Neural crest cell (in vitro differentiated cells): ENCODE data around the gene SAMD3. TPM values are rescaled to one million over a fixed set of nuclear protein-coding genes. Genes with fewer than 3 reads are reported as not detected.
"Not testable (repeated sequence)": the region's sequence is repeated elsewhere in the genome, so short reads cannot be mapped to it uniquely, and the experiment has no call there.

Source experiments
- DNase-seq: peaks from one replicate; pipeline ENCODE4 v3.0.0; 2021; ENCODE audit warnings: low read depth, mixed read lengths, low spot score
- H3K27ac Mint-ChIP-seq: one replicate; pipeline ENCODE4 v1.8.0; 2021; ENCODE audit warnings: mild to moderate bottlenecking, mixed read lengths; ENCODE audit not compliant: unreplicated experiment
- H3K27me3 Mint-ChIP-seq: 2 replicates; pipeline ENCODE4 v1.8.0; 2021; ENCODE audit warnings: low read depth, mild to moderate bottlenecking, mixed read lengths
- H3K36me3 Mint-ChIP-seq: 2 replicates; pipeline ENCODE4 v1.8.0; 2021; ENCODE audit warnings: low read depth, mild to moderate bottlenecking, mixed read lengths
- H3K4me1 Mint-ChIP-seq: 2 replicates; pipeline ENCODE4 v1.8.0; 2021; ENCODE audit warnings: mixed read lengths
- H3K4me3 Mint-ChIP-seq: one replicate; pipeline ENCODE4 v1.8.0; 2021; ENCODE audit warnings: mild to moderate bottlenecking, mixed read lengths
- H3K9me3 Mint-ChIP-seq: 2 replicates; pipeline ENCODE4 v1.8.0; 2021; ENCODE audit warnings: mixed read lengths
- CTCF ChIP-seq: fragments of 200-600 bp; sonication (generic); conservative IDR thresholded peaks from 2 replicates; pipeline ENCODE4 v1.5.0; 2021; ENCODE audit warnings: antibody characterized with exemption, mild to moderate bottlenecking
- total RNA-seq: library from RNA; stranded (reverse); gene quantifications from 2 replicates; pipeline ENCODE4 v1.2.1, GENCODE V29; 2021

Gene SAMD3
- total RNA-seq, 1 donor from 2014 or later: 0.58 TPM

- Mint-ChIP-seq H3K4me3 (no peak overlapping the region), H3K9me3 (no peaks in the 10 kb centered on the region), H3K36me3 (no peaks in the 10 kb centered on the region), H3K27me3 (no peaks in the 10 kb centered on the region), H3K27ac (no peak overlapping the region), H3K4me1 (no peaks in the 10 kb centered on the region)
- no peak for DNase-seq
- no peak for TF ChIP-seq CTCF
Observed at GRCh38 chr6:130178692-130179091, 44.1 kb downstream of the SAMD3 start.

- no peaks in the 10 kb centered on the region for H3K4me1 Mint-ChIP-seq
- no peak overlapping the region for H3K4me3 Mint-ChIP-seq
- no peak for TF ChIP-seq CTCF
- H3K36me3 Mint-ChIP-seq: peaks cover 5% of the 10 kb centered on the region
- H3K27ac Mint-ChIP-seq: no peak overlapping the region
- H3K27me3 Mint-ChIP-seq: no peaks in the 10 kb centered on the region
- no peak for DNase-seq
- H3K9me3 Mint-ChIP-seq: peaks cover 1% of the 10 kb centered on the region
Observed at GRCh38 chr6:130176378-130176777, 46.4 kb downstream of the SAMD3 start.

GRCh38 chr6:130173377-130174004 is 49.3 kb downstream of the SAMD3 start:
- not testable (repeated sequence) for H3K27ac Mint-ChIP-seq, H3K9me3 Mint-ChIP-seq, H3K4me3 Mint-ChIP-seq, H3K36me3 Mint-ChIP-seq, H3K4me1 Mint-ChIP-seq, H3K27me3 Mint-ChIP-seq, DNase-seq

- not testable (repeated sequence) for H3K9me3 Mint-ChIP-seq, H3K27me3 Mint-ChIP-seq, H3K4me1 Mint-ChIP-seq, H3K27ac Mint-ChIP-seq, H3K4me3 Mint-ChIP-seq, H3K36me3 Mint-ChIP-seq, DNase-seq
Observed at GRCh38 chr6:130170160-130170559, 52.6 kb downstream of the SAMD3 start.

- H3K4me1 Mint-ChIP-seq: no peaks in the 10 kb centered on the region
- no peak for TF ChIP-seq CTCF
- H3K9me3 Mint-ChIP-seq: peaks cover 8% of the 10 kb centered on the region
- H3K36me3 Mint-ChIP-seq: peaks cover 7% of the 10 kb centered on the region
- no peak overlapping the region for H3K27ac Mint-ChIP-seq
- H3K27me3 Mint-ChIP-seq: peaks cover 3% of the 10 kb centered on the region
- H3K4me3 Mint-ChIP-seq: no peak overlapping the region
- no peak for DNase-seq
Observed at GRCh38 chr6:130167655-130168054, 55.1 kb downstream of the SAMD3 start.

- no peak overlapping the region for H3K27ac Mint-ChIP-seq
- H3K36me3 Mint-ChIP-seq: no peaks in the 10 kb centered on the region
- no peaks in the 10 kb centered on the region for H3K9me3 Mint-ChIP-seq
- H3K4me1 Mint-ChIP-seq: no peaks in the 10 kb centered on the region
- H3K4me3 Mint-ChIP-seq: no peak overlapping the region
- no peak for TF ChIP-seq CTCF
- peaks cover 3% of the 10 kb centered on the region for H3K27me3 Mint-ChIP-seq
- no peak for DNase-seq
Observed at GRCh38 chr6:130164251-130164650, 58.5 kb downstream of the SAMD3 start.

- H3K4me3 Mint-ChIP-seq: no peak overlapping the region
- H3K9me3 Mint-ChIP-seq: no peaks in the 10 kb centered on the region
- no peaks in the 10 kb centered on the region for H3K4me1 Mint-ChIP-seq
- no peak for TF ChIP-seq CTCF
- no peak overlapping the region for H3K27ac Mint-ChIP-seq
- DNase-seq: no peak
- H3K27me3 Mint-ChIP-seq: peaks cover 3% of the 10 kb centered on the region
- no peaks in the 10 kb centered on the region for H3K36me3 Mint-ChIP-seq
Observed at GRCh38 chr6:130163266-130163665, 59.5 kb downstream of the SAMD3 start.
